HG02588 (cell line): Measurements from ENCODE around the gene ICE2.

Experiments
- ATAC-seq: cut with Tn5 transposase; IDR thresholded peaks from one replicate; pipeline ENCODE4 v1.9.1; 2021; ENCODE audit warnings: mild to moderate bottlenecking, moderate library complexity; ENCODE audit not compliant: unreplicated experiment

The ICE2 gene

DNA sequence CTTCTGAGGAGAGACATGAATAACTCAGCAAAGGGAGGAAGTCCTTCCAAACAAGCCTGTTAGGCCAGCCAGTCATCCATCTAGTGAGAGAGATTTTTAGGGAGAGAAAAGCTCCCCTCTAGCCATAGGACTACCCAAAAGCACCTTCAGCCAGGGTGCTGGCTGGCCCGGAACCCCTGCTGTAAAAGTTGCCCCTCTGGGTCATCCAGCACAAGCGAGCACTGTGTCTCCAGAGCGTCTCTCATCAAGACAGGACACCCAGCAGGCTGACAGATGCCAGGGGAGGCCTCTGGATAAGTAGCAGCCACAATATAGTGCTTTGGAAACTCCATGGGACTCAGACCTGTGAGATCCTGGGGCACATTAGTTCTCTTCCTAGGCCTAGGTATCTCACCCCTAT lies 105.6 kb downstream of the ICE2 start:
- no peak for ATAC-seq

- no peak for ATAC-seq
These were observed 106.2 kb downstream of the ICE2 start for GRCh38 chr15:60372756-60373155.

- no peak for ATAC-seq
These were observed 106.7 kb downstream of the ICE2 start for GRCh38 chr15:60372227-60372626.

DNA sequence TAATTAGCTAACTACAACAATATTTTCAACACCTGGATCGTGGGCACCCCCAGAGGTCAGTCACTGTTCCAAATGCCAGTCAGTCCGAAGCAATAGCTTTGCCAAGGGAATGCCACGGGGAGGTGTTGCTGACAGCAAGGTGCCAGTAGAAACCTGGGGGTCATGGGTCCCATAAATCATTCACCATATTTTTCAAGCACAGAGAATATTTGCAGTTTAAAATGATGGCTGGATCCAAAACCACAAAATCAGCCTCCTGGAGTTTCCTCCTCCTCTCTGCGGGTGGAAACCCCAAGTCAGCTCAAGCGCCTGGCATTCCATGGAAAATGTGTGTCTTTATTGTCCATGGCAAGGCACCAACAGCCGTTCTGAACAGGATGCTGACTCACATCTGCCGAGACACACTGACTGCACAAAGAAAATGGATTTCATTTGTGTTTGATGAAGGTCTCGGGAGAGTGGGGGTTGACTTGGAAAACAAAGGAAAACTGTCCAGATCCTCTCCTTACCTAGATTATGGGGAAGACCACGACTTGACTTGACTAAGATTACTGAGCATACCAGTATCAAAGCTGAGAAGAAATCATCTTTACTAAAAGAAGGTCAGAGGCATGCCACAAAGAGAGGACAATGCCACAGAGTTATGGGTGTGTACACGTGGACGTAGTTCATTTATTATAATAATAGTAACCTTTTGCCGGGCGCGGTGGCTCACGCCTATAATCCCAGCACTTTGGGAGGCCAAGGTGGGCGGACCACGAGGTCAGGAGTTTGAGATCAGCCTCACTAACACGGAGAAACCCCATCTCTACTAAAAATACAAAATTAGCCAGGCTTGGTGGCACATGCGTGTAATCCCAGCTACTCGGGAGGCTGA lies 107.5 kb downstream of the ICE2 start:
- ATAC-seq: no peak

GRCh38 chr15:60370869-60371136 lies 108.1 kb downstream of the ICE2 start:
- no peak for ATAC-seq

DNA sequence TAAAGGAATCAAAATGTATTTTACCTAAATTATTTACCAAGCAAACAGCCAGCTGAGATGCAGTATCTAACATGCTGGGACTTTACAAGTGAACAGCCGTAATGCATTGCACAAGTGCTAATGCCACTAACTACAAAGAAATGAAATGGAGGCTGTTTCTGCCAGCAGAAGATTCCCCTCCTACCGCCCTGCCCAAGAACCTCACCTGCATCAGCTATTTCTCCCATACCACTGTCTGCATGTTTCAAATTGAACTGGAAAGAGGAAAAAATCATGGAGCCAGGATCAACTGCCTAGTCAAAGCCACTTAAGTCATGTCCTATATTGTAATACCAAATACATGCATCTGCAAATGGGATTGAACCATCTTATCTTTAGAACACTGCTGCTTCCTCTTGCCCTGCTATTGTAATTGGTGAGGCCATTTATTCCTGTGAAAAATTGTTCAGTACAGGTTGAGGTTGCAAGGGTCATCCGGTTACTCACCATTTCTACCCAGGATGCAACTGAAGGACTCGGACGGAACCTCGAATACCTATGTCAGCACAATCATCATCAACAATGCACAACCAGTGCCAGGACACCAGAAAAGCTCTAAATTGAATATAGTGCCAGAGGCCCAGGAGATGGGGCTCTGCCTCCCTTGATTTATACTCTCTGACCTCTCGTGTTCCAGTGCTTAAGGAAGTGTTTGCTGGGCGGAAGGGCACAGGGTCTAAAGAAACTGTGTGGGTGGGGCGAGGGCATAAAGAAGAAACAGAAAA lies 108.7 kb downstream of the ICE2 start:
- no peak for ATAC-seq

DNA sequence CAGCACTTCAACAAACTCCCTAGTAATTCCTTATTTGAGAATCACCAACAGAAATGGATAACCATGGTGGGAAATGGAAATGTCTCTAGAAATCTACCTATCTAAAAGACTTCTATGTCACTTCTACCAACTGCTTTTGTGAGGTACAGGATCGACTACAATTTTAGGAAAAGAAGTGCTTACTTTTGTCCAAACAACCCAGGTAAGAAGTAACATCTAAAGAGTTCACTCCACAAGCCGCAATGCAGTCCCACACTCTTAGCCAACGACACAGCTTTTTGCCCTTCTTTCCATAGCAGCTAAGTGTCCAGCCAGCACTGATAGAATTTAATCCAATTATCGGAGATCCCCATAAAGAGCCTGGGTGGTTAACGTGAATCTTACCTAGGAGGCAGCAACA lies 109.2 kb downstream of the ICE2 start:
- no peak for ATAC-seq
